SU-DHL-6 (cell line): ENCODE measurements around the gene KDM6A.

Experiments used
- H2AFZ ChIP-seq: fragments of 200-600 bp; sonication (generic); 2 replicates; pipeline ENCODE4 v1.6.1; 2014; ENCODE audit warnings: low read depth, mild to moderate bottlenecking, moderate library complexity, mixed read lengths, antibody characterized with exemption, low read length; ENCODE audit not compliant: severe bottlenecking
- H3F3A ChIP-seq: fragments of 200-600 bp; shearing (Covaris generic); 2 replicates; pipeline ENCODE4 v1.6.0; 2016; ENCODE audit warnings: antibody characterized with exemption, mild to moderate bottlenecking; ENCODE audit not compliant: insufficient read depth
- H3K27ac ChIP-seq: fragments of 200-600 bp; sonication (generic); 2 replicates; pipeline ENCODE4 v1.5.1; 2016; ENCODE audit warnings: low read depth, mild to moderate bottlenecking, low read length, moderate library complexity, mixed read lengths
- H3K27me3 ChIP-seq: fragments of 200-600 bp; sonication (generic), shearing (Covaris generic); 2 replicates; pipeline ENCODE4 v1.6.0; 2014; ENCODE audit warnings: mild to moderate bottlenecking, low read length
- H3K36me3 ChIP-seq: fragments of 200-600 bp; sonication (generic); 2 replicates; pipeline ENCODE4 v1.6.1; 2014; ENCODE audit warnings: mild to moderate bottlenecking, low read length, mixed read lengths
- H3K4me2 ChIP-seq: fragments of 300-600, 200-600 bp; shearing (Covaris generic), sonication (generic); 2 replicates; pipeline ENCODE4 v1.6.0; 2014; ENCODE audit warnings: low read length, low read depth, mild to moderate bottlenecking; ENCODE audit not compliant: poor library complexity, severe bottlenecking
- H3K4me3 ChIP-seq: fragments of 200-600 bp; sonication (generic); 2 replicates; pipeline ENCODE4 v1.5.1; 2014; ENCODE audit warnings: antibody characterized with exemption, low read length, mild to moderate bottlenecking, mixed read lengths; ENCODE audit not compliant: insufficient read depth, poor library complexity, severe bottlenecking
- H3K79me2 ChIP-seq: fragments of 200-600 bp; sonication (generic); 2 replicates; pipeline ENCODE4 v1.6.1; 2014; ENCODE audit warnings: mild to moderate bottlenecking, low read length, moderate library complexity; ENCODE audit not compliant: insufficient read depth
- H3K9ac ChIP-seq: fragments of 200-600 bp; sonication (generic); 2 replicates; pipeline ENCODE4 v1.7.0; 2014; ENCODE audit warnings: mild to moderate bottlenecking, low read length
- H3K9me2 ChIP-seq: fragments of 200-600 bp; sonication (generic); replicated peaks from 2 replicates; pipeline ENCODE4 v1.6.1; 2014; ENCODE audit warnings: low read length; ENCODE audit not compliant: insufficient read depth
- H3K9me3 ChIP-seq: fragments of 200-600 bp; sonication (generic); 2 replicates; pipeline ENCODE4 v1.6.1; 2014; ENCODE audit warnings: low read length, mixed read lengths; ENCODE audit not compliant: insufficient read depth
- H4K20me1 ChIP-seq: fragments of 200-600 bp; sonication (generic); 2 replicates; pipeline ENCODE4 v1.6.1; 2014; ENCODE audit warnings: low read depth, mild to moderate bottlenecking, antibody characterized with exemption, low read length, moderate library complexity, mixed read lengths
- EZH2phosphoT487 ChIP-seq: fragments of 200-600 bp; sonication (generic), shearing (Covaris generic); conservative IDR thresholded peaks from 2 replicates; pipeline ENCODE4 v1.6.1; 2018; ENCODE audit warnings: mild to moderate bottlenecking, antibody characterized with exemption, low read length, moderate library complexity, mixed read lengths
- TF ChIP-seq, protein P1 (sequence below): fragments of 200-600 bp; sonication (generic); IDR thresholded peaks from one replicate; pipeline ENCODE4 v1.5.1; 2017; ENCODE audit warnings: antibody characterized with exemption, mild to moderate bottlenecking, low read length, moderate library complexity; ENCODE audit not compliant: insufficient read depth, poor library complexity, severe bottlenecking

The KDM6A gene

DNA sequence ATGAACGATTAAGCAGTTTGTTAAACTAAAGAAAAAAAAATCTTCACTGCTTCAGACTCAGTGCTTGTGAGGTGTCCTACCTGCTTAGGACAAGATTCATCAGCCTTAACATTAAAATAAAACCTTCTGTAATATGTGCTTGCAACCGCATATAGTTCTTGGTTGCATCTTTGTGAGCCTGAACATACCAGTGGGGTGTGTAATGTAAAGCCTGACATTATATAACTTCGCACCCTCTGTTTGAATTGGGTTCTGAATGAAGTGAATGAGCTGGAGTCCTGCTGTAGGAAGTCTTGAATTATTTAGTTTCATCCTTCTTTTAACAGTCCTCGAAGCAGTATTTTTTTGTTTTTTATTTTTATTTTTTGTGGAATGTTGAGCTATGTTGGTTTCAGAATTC, 3.1 kb downstream of the KDM6A start:
- no peaks in the 10 kb centered on the region for H3K9me2 ChIP-seq
- H3F3A ChIP-seq: peaks cover 10% of the 10 kb centered on the region; the same call in 1 of the 2 replicates
- H3K9ac ChIP-seq: peak overlapping the region; percentile 70
- H3K4me3 ChIP-seq: peak overlapping the region; percentile 80
- H2AFZ ChIP-seq: no peak overlapping the region
- H3K79me2 ChIP-seq: peaks cover 88% of the 10 kb centered on the region
- H3K27ac ChIP-seq: peak overlapping the region; percentile 75; the same call in 1 of the 2 replicates
- H3K9me3 ChIP-seq: no peaks in the 10 kb centered on the region
- peak overlapping the region; percentile 94 for H3K4me2 ChIP-seq
- H4K20me1 ChIP-seq: 0 out of 2 replicates have a peak, but pooled peaks cover 2% of the 10 kb centered on the region
- no peaks in the 10 kb centered on the region for H3K36me3 ChIP-seq
- no peak for TF ChIP-seq EZH2phosphoT487
- TF ChIP-seq, protein P1, sequence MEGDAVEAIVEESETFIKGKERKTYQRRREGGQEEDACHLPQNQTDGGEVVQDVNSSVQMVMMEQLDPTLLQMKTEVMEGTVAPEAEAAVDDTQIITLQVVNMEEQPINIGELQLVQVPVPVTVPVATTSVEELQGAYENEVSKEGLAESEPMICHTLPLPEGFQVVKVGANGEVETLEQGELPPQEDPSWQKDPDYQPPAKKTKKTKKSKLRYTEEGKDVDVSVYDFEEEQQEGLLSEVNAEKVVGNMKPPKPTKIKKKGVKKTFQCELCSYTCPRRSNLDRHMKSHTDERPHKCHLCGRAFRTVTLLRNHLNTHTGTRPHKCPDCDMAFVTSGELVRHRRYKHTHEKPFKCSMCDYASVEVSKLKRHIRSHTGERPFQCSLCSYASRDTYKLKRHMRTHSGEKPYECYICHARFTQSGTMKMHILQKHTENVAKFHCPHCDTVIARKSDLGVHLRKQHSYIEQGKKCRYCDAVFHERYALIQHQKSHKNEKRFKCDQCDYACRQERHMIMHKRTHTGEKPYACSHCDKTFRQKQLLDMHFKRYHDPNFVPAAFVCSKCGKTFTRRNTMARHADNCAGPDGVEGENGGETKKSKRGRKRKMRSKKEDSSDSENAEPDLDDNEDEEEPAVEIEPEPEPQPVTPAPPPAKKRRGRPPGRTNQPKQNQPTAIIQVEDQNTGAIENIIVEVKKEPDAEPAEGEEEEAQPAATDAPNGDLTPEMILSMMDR: no peak
- H3K27me3 ChIP-seq: no peaks in the 10 kb centered on the region

DNA sequence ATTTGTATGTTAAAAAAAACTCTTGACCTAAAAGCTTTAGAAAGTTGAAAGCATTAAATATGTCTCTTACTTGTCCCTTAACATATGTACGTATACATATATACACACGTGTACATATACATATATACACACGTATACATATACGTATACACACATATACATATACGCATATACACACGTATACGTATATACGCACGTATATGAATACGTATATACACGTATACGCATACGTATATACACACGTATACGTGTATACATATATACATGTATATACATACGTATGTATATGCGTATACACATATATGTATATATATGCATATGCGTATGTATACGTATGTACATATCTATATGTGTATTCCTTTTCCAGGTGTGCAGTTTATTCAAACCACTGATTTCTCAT, 3.8 kb downstream of the KDM6A start:
- H3K4me2 ChIP-seq: peak overlapping the region; percentile 52
- no peaks in the 10 kb centered on the region for H3K27me3 ChIP-seq
- H3K4me3 ChIP-seq: no peak overlapping the region
- H2AFZ ChIP-seq: no peak overlapping the region
- no peaks in the 10 kb centered on the region for H3K9me2 ChIP-seq
- H3F3A ChIP-seq: peaks cover 10% of the 10 kb centered on the region; the same call in 1 of the 2 replicates
- no peak overlapping the region for H3K9ac ChIP-seq
- H3K27ac ChIP-seq: no peak overlapping the region
- H3K79me2 ChIP-seq: peaks cover 88% of the 10 kb centered on the region
- no peaks in the 10 kb centered on the region for H3K36me3 ChIP-seq
- H3K9me3 ChIP-seq: no peaks in the 10 kb centered on the region
- H4K20me1 ChIP-seq: 0 out of 2 replicates have a peak, but pooled peaks cover 2% of the 10 kb centered on the region
- TF ChIP-seq, protein P1: no peak
- TF ChIP-seq EZH2phosphoT487: no peak

DNA sequence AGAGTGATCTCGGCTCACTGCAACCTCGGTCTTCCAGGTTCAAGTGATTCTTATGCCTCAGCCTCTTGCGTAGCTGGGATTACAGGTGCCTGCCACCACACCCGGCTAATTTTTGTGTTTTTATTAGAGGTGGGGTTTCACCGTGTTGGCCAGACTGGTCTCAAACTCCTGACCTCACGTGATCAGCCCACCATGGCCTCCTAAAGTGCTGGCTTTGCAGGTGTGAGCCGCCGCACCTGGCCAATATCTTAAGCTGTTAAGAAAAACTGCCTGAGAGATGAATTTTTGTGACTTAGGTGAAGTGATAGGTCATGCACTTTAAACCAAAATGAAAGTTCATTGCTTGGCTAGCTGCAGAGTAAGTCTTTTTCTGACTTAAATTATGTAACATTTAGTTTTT, 5.8 kb downstream of the KDM6A start:
- peaks cover 10% of the 10 kb centered on the region; the same call in 1 of the 2 replicates for H3F3A ChIP-seq
- TF ChIP-seq, protein P1: no peak
- TF ChIP-seq EZH2phosphoT487: no peak
- H3K27me3 ChIP-seq: no peaks in the 10 kb centered on the region
- H3K9me3 ChIP-seq: no peaks in the 10 kb centered on the region
- H3K4me3 ChIP-seq: peak overlapping the region; percentile 15
- H3K36me3 ChIP-seq: no peaks in the 10 kb centered on the region
- no peak overlapping the region for H2AFZ ChIP-seq
- 0 out of 2 replicates have a peak, but pooled peaks cover 2% of the 10 kb centered on the region for H4K20me1 ChIP-seq
- peak overlapping the region; percentile 26; the same call in 1 of the 2 replicates for H3K27ac ChIP-seq
- H3K9me2 ChIP-seq: no peaks in the 10 kb centered on the region
- H3K9ac ChIP-seq: no peak overlapping the region
- H3K79me2 ChIP-seq: peaks cover 100% of the 10 kb centered on the region
- peak overlapping the region; percentile 52 for H3K4me2 ChIP-seq
